Transverse colon (tissue), 4 donors: ENCODE results near the gene MAMDC4. TPM values are rescaled to one million over a fixed set of nuclear protein-coding genes. Genes with fewer than 3 reads are reported as not detected.
"Not testable (repeated sequence)": the region's sequence is repeated elsewhere in the genome, so short reads cannot be mapped to it uniquely, and the experiment has no call there.

Experiments used
- DNase-seq: peaks from one replicate; pipeline ENCODE4 v3.0.0-alpha.2; 2019
- H3K27ac ChIP-seq, 4 donors: fragments of 200-600 bp; sonication (generic); 2 replicates each; pipeline ENCODE4 v1.5.1; 2016 to 2018; ENCODE audit warnings: inconsistent platforms in 4 of 4
- H3K27me3 ChIP-seq: fragments of 200-600 bp; sonication (generic); 2 replicates; pipeline ENCODE4 v1.5.1; 2017; ENCODE audit warnings: inconsistent platforms
- H3K36me3 ChIP-seq, 4 donors: fragments of 200-600 bp; sonication (generic); 2 replicates each; pipeline ENCODE4 v1.5.1; 2017 to 2019; ENCODE audit warnings: inconsistent platforms in 4 of 4
- H3K4me1 ChIP-seq, 4 donors: fragments of 200-600 bp; sonication (generic); 2 replicates each; pipeline ENCODE4 v1.5.1; 2017 to 2020; ENCODE audit warnings: inconsistent platforms in 4 of 4
- H3K4me3 ChIP-seq, 4 donors: fragments of 200-600 bp; sonication (generic); 1 replicate in 1 of 4; 2 replicates in 3 of 4; pipeline versions ENCODE4 v1.5.1 to v1.6.1; 2017 to 2019; ENCODE audit warnings: inconsistent platforms in 4 of 4
- H3K9me3 ChIP-seq, 2 donors: fragments of 200-600 bp; sonication (generic); 2 replicates each; pipeline ENCODE4 v1.5.1; 2017 to 2019; ENCODE audit warnings: inconsistent platforms in 2 of 2
- CTCF ChIP-seq, 5 experiments: fragments of 200-600 bp in 3 of 5; fragments of 450-650 bp in 2 of 5; sonication (generic) in 3 of 5; IDR thresholded peaks; 1 replicate in 2 of 5; 2 replicates in 3 of 5; pipeline ENCODE4 v1.5.1; 2016 to 2017; ENCODE audit warnings: antibody characterized with exemption in 5 of 5, inconsistent platforms in 3 of 5, mild to moderate bottlenecking in 2 of 5, moderate library complexity in 1 of 5
- EP300 ChIP-seq: sonication (generic); formaldehyde crosslinking; IDR thresholded peaks from one replicate; pipeline ENCODE4 v1.6.1; 2017; ENCODE audit warnings: antibody characterized with exemption, low read depth
- POLR2A ChIP-seq: fragments of 450-650 bp; IDR thresholded peaks from one replicate; pipeline ENCODE4 v1.6.1; 2016; ENCODE audit warnings: antibody characterized with exemption, mild to moderate bottlenecking, moderate library complexity
- POLR2AphosphoS5 ChIP-seq, 3 donors: sonication (generic); formaldehyde crosslinking; IDR thresholded peaks; one replicate each; pipeline ENCODE4 v1.6.1; 2016; ENCODE audit warnings: antibody characterized with exemption in 3 of 3
- WGBS, 2 donors: methylation state at CpG; one replicate each; pipeline ENCODE4 v1.1.5; 2018; ENCODE audit warnings: low coverage in 1 of 2; 5-methylcytosine and 5-hydroxymethylcytosine counted together
- in situ Hi-C, 4 donors: fragments of 200-750 bp; cut with MboI; loops; one replicate each; pipeline versions ENCODE4 v1.15.0 to v1.15.1; 2017; ENCODE audit warnings: low sequenced_read_pairs in 3 of 4, low pct_ligation_motif_present in 1 of 4, low pct_unique_long_range_greater_than_20kb in 1 of 4
- intact Hi-C: fragments of 100-400 bp; cut with DNase I; formaldehyde crosslinking; loops from one replicate; pipeline ENCODE4 v1.15.1; 2023; ENCODE audit warnings: low total_unique reads
- total RNA-seq, 4 donors: library from RNA; depleted of rRNA; stranded (reverse); fragments of >200 nt; gene quantifications; one replicate each; pipeline ENCODE4 v1.1.0, GENCODE V29; 2016

The MAMDC4 gene
- total RNA-seq, 4 donors from 2014 or later = 11.4 to 52.5 (median 23.2) TPM

GRCh38 chr9:136880651-136881050 lies 28.5 kb downstream of the MAMDC4 start:
- Histone ChIP-seq H3K4me3 (no peak overlapping the region), H3K27ac (no peak overlapping the region), H3K27me3 (no peaks in the 10 kb centered on the region), H3K36me3 (no peaks in the 10 kb centered on the region), H3K9me3 (no peaks in the 10 kb centered on the region), H3K4me1 (peaks cover 0 to 26% (median 16%) of the 10 kb centered on the region in 4 donors)
- 77% methylated on average over 3 to 11 of the region's 11 CpGs for WGBS, 2 donors
- intact Hi-C loops (no loop called here), in situ Hi-C loops (no loop called here)
- TF ChIP-seq POLR2AphosphoS5 (IDR thresholded peaks at IDR 0.05) (no peak), EP300 (no peak), POLR2A (no peak), CTCF (IDR thresholded peaks at IDR 0.05) (no peak)
- no peak for DNase-seq

- Histone ChIP-seq H3K27me3 (no peaks in the 10 kb centered on the region), H3K27ac (peak overlapping the region; percentile 55 to 65 (median 62)), H3K4me3 (peak overlapping the region in 1 of 4 donors; percentile 30), H3K4me1 (peaks cover 0 to 28% (median 19%) of the 10 kb centered on the region in 4 donors), H3K9me3 (no peaks in the 10 kb centered on the region), H3K36me3 (no peaks in the 10 kb centered on the region)
- intact Hi-C loops (no loop called here), in situ Hi-C loops (no loop called here)
- WGBS, 2 donors = 4% methylated on average over 9 of the region's 9 CpGs; no CpG with 5 or more reads in 1 of the 2 donors
- DNase-seq = peak; percentile 65
- no peak for TF ChIP-seq CTCF (IDR thresholded peaks at IDR 0.05)
- peak in 1 of 3 donors; percentile 22 for TF ChIP-seq POLR2AphosphoS5 (IDR thresholded peaks at IDR 0.05)
- no peak for TF ChIP-seq EP300
Measured at GRCh38 chr9:136881691-136882108, 29.6 kb downstream of the MAMDC4 start.

GRCh38 chr9:136882109-136882946 lies 30.2 kb downstream of the MAMDC4 start:
- H3K36me3 ChIP-seq = no peaks in the 10 kb centered on the region
- H3K4me3 ChIP-seq = peak overlapping the region in 1 of 4 donors; percentile 30
- peak overlapping the region; percentile 55 to 65 (median 62) for H3K27ac ChIP-seq
- H3K4me1 ChIP-seq = peaks cover 0 to 32% (median 24%) of the 10 kb centered on the region in 4 donors
- no peaks in the 10 kb centered on the region for H3K27me3 ChIP-seq
- TF ChIP-seq CTCF (IDR thresholded peaks at IDR 0.05) = peak in 1 of 5 experiments; percentile 41
- TF ChIP-seq POLR2A = no peak
- in situ Hi-C loops = no loop called here
- peak; percentile 72 for DNase-seq
- WGBS, 2 donors = 36 to 40% methylated on average over 1 to 19 of the region's 19 CpGs
- no peaks in the 10 kb centered on the region for H3K9me3 ChIP-seq
- intact Hi-C loops = no loop called here

- H3K4me3 ChIP-seq, in situ Hi-C loops, intact Hi-C loops, DNase-seq, H3K36me3 ChIP-seq, H3K9me3 ChIP-seq, H3K27me3 ChIP-seq: not testable (repeated sequence)
- Histone ChIP-seq H3K4me1 (peaks cover 0 to 38% (median 29%) of the 10 kb centered on the region in 4 donors), H3K27ac (peak overlapping the region in 3 of 4 donors; percentile 12 to 65 (median 59))
- WGBS, 2 donors = 92 to 100% methylated on average over 2 to 9 of the region's 9 CpGs
Measured at GRCh38 chr9:136882947-136883283, 30.8 kb downstream of the MAMDC4 start.

GRCh38 chr9:136883670-136884069 lies 31.5 kb downstream of the MAMDC4 start:
- H3K27me3 ChIP-seq, H3K36me3 ChIP-seq, H3K9me3 ChIP-seq, DNase-seq, intact Hi-C loops, in situ Hi-C loops, H3K4me3 ChIP-seq, H3K27ac ChIP-seq: not testable (repeated sequence)
- peaks cover 0 to 40% (median 30%) of the 10 kb centered on the region in 4 donors for H3K4me1 ChIP-seq
- WGBS, 2 donors = 75 to 88% methylated on average over 7 to 10 of the region's 10 CpGs
